ENCODE data around the gene MNT. TPM values are rescaled to one million over a fixed set of nuclear protein-coding genes. Genes with fewer than 3 reads are reported as not detected.

MNT gene
- total RNA-seq, 2 donors from 2014 or later, result 23.4 to 31.9 TPM

DNA sequence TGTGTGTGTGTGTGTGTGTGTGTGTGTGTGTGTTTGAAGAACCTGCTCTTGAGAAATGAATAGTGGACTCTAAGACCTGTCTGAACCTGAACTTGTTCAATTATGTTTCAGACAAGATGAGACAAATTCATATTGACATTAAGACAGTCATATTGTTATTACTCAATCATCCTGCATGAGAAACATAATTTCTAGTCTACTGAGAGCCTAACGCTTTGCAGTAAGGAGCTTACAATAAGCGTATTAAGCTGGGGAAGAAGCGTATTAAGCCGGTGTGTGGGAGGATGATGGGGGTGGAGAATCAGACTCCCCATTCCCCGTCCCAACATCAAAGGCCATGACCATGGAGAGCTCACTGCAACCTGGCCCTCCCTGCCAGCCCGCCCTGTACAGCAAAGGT is 22.4 kb upstream of the MNT start:
- H3K9me3 Mint-ChIP-seq, result no peaks in the 10 kb centered on the region
- H3K36me3 Mint-ChIP-seq, result no peaks in the 10 kb centered on the region
- no peak for DNase-seq (ENCODE audit: low spot score in 2 of 2)
- no peak for ATAC-seq
- H3K27ac Mint-ChIP-seq, result peak overlapping the region in 1 of 2 donors; percentile 65

DNA sequence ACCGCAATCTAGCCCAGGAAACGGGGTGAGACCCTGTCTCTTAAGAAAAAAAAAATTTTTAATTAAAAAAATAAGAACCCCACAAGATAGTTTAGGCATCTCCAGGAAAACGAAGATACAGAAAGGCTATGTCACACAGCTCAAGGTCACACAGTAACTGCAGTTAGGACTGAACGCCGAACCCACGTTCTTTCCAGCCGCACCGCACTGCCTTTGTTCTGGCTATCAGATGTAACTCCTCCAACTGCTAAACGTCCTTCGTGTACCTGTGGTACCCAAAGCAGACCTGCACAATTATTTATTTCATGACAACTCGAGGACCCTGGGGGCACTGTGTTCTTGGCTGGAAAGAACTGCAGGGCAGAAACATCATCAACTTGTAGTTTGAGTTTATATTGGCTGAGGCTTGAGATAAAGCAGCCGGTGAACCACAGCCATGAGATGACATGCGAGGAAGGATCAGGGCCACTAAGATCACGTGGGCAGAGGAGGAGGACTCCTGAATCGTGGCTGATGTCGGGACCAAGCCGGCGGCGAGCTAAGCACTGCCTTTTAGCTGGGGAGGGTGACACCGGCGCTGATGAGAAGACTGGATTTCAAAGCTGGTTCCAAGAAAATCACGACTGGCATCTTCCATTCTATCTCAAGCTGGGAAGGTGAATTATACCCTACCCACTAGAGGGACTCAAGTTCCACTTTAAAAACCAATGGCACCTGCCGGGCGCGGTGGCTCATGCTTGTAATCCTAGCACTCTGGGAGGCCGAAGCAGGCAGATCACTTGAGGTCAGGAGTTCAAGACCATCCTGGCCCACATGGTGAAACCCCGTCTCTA is 20.7 kb upstream of the MNT start:
- Mint-ChIP-seq H3K9me3 (no peaks in the 10 kb centered on the region), H3K27ac (peak overlapping the region in 1 of 2 donors; percentile 77), H3K36me3 (no peaks in the 10 kb centered on the region)
- DNase-seq (ENCODE audit: low spot score in 2 of 2) (peak in 1 of 2 donors; percentile 4), ATAC-seq (no peak)

DNA sequence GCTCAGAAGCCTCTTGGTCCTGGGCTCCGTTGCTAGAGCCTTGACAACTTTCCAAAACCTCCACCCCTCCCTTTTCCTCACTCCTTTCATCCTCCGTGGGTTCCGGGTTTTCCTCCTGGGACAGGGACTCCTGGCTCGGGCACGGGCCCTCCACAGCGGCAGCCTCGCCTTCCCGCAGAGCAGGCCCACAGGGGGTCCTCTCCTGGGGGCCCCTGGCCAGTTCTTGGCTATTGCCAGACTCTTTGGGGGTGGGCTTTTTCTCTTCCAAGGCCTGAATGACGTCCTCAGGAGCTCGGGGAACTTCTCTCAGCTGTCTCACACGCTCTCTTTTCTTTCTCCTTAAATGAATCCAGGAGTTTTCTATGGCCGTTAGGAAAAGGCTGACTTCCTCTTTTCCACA is 19.3 kb upstream of the MNT start:
- peak overlapping the region in 1 of 2 donors; percentile 55 for H3K27ac Mint-ChIP-seq
- ATAC-seq (no peak), DNase-seq (ENCODE audit: low spot score in 2 of 2) (peak in 1 of 2 donors; percentile 23)

DNA sequence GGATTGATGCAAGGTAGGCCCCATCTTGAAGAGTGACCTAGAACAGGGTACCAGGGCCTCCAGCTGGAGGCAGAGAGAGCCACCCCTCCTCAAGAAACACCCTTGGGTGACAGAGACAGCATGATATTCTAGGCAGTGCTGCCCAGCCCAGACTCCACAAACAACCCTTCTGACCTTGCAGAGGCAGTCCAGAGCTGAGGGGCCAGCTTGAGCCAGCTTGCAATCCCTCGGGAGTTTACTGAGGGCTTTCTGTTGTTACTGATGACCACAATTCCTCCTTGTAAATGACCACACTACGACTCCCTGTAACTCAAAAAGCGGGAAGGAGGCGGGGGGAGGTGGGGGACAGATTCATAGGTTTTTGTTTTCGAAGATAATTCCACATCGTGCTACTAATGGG is 18.6 kb upstream of the MNT start:
- ATAC-seq (no peak), DNase-seq (ENCODE audit: low spot score in 2 of 2) (peak in 1 of 2 donors; percentile 20)
- Mint-ChIP-seq H3K9me3 (no peaks in the 10 kb centered on the region), H3K36me3 (no peaks in the 10 kb centered on the region), H3K27ac (peak overlapping the region in 1 of 2 donors; percentile 55)

More for the DNA sequence above, 19.3 kb upstream of the MNT start:
- Mint-ChIP-seq H3K9me3 (no peaks in the 10 kb centered on the region), H3K36me3 (no peaks in the 10 kb centered on the region)

DNA sequence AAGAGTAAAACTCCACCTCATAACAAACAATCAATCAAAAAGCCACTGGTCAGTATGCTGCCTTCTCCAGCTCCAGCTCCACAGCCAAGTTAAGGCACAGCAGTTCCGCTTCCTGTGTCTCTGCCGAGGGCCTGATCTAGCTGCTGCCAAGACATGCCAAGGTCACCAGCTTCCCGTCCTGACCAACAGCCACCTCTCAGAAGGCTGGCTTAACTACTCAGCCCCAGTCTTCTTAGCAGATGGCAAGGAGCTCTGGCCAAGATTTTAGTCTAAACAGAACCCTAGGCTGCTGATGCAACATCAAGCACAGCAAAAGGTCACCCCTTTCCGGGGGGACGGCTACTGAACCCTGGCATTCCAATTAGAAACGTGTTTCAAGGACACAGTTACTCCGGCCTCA is 17.7 kb upstream of the MNT start:
- H3K36me3 Mint-ChIP-seq, result no peaks in the 10 kb centered on the region
- ATAC-seq, result no peak
- peak overlapping the region; percentile 37 to 92 for H3K27ac Mint-ChIP-seq
- no peaks in the 10 kb centered on the region for H3K9me3 Mint-ChIP-seq
- DNase-seq (ENCODE audit: low spot score in 2 of 2), result peak in 1 of 2 donors; percentile 35

DNA sequence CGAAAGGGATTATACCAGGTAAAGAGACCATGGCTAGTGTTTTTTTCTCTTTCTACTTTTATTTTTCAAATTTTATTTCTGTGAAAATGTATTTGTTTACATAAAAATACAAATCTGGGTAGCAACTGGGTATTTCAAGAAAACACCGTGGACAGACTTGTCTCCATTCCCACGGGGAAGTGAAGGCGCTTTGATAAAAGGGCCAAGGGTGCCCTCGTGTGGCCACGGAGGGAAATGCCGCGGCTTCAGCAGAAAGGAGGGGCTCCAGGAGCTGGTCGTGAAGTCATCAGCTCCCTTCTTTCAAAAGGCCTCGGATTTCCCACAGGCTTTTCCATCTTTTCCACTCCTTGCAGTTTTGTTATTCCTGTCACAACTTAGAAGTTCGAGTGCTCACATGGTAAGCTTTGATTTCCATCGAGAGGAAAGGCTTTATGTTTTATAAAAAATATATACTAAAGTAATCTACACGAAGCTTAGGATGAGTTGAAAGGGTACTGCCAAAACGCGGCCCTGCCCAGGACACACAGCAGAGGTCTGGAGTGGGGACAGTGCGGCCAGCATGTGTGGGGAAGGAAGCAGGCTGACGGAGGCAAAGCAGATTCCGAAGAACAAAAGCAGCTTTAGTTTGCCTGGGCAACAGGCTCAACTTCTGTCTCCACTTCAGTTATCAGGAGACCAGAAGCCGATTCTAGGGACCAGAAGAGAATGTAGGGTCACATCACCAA is 15.3 kb upstream of the MNT start:
- no peaks in the 10 kb centered on the region for H3K36me3 Mint-ChIP-seq
- DNase-seq (ENCODE audit: low spot score in 2 of 2) (peak; percentile 80 to 91), ATAC-seq (peak; percentile 80 to 82)
- peak overlapping the region in 1 of 2 donors; percentile 23 for H3K27ac Mint-ChIP-seq
- H3K9me3 Mint-ChIP-seq, result no peaks in the 10 kb centered on the region

DNA sequence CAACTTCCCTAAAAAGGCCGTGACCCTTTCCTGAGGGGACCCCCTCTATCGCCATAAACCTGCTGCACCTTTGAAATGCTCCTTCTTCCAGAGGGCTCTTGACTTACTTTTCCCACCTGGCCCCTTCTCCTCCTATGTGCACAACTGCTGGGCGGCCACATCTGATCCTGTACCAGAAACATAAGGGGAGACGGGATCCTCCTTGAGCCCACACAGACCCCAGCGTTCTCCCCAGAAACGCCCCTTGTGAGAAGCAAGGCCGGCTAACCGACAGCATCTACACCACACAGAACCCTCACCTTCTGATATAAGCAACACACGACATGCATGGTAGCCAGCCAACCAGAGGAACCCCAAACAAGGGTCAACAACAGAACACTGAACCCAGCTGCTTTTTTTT is 14.2 kb upstream of the MNT start:
- ATAC-seq (no peak), DNase-seq (ENCODE audit: low spot score in 2 of 2) (no peak)
- Mint-ChIP-seq H3K27ac (peak overlapping the region in 1 of 2 donors; percentile 2), H3K9me3 (no peaks in the 10 kb centered on the region), H3K36me3 (no peaks in the 10 kb centered on the region)

DNA sequence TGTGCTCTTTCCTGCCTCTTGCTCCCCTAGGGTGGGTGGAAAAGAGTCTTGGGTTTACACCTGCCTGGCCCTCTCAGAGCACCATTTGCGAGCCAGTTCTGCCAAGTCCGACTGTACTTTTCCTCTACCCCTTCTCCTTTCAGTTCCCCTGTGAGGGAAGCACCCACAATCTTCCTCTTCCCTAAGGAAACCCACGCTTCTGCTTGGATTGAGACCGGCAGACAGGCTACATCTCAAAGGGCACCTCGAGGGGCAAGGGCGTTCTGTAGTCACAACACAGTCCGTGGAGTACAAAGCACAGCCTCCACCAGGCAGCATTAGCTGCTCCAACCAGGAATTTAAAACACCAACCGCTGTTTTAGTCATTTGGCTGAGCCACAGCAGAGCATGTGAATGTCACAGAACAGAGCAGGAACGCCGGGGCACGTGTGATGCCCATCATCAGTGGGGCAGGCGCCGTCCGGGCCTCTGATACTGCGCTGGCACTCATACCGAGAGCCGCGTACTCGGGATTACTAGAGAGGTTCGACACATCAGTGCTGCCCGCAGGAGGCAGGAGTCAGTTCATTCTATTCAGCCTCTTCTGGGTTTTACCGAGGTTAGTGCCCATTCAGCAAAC is 13.7 kb upstream of the MNT start:
- DNase-seq (ENCODE audit: low spot score in 2 of 2) (no peak), ATAC-seq (no peak)
- no peaks in the 10 kb centered on the region for H3K36me3 Mint-ChIP-seq

DNA sequence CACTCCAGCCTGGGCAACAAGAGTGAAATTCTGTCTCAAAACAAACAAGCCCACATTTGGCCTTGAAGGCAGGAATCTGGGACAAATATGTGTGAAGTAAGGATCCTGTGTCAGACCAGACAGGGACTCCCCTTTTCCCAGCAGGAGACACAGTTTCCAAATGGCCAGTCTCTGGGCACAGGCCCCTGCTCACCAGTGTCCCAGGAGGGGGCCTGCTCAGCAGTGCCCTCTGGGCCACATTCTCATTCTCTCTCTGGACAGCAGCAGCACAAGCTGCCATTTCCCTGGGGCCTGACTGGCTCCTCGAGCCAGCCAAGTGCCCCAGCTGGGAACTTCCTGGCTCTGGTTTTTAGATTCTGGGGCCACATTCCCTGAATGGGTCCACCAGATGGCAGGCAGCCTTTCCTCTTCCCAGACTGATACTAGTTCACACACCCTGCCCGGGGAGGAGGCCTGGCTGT is 11.7 kb upstream of the MNT start:
- Mint-ChIP-seq H3K9me3 (no peaks in the 10 kb centered on the region), H3K36me3 (no peaks in the 10 kb centered on the region), H3K27ac (peak overlapping the region; percentile 9 to 32)
- DNase-seq (ENCODE audit: low spot score in 2 of 2) (no peak), ATAC-seq (no peak)

More for the DNA sequence above, 13.7 kb upstream of the MNT start:
- H3K27ac Mint-ChIP-seq, result no peak overlapping the region
- H3K9me3 Mint-ChIP-seq, result no peaks in the 10 kb centered on the region

DNA sequence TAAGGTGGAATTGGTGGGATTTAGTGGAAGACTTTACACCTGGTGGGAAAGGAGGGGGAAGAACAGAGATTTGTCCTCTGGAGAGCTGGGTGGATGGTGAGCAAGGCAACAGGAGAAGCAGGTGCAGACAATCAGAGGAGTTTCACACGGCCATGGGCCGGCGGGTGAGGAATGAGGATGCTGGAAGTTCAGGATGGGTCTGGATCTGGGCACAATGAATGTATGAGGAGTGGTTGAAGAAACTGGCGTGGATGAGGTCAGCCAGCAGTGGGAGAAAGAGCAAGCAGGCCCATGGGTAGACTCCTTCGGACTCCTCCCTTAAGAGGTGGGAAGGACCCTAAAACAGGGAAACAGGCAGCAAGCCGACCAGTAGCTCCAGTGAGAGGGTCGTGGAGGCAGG is 10.1 kb upstream of the MNT start:
- Mint-ChIP-seq H3K27ac (peak overlapping the region in 1 of 2 donors; percentile 83), H3K9me3 (no peaks in the 10 kb centered on the region), H3K36me3 (no peaks in the 10 kb centered on the region)
- no peak for DNase-seq (ENCODE audit: low spot score in 2 of 2)
- ATAC-seq, result no peak

DNA sequence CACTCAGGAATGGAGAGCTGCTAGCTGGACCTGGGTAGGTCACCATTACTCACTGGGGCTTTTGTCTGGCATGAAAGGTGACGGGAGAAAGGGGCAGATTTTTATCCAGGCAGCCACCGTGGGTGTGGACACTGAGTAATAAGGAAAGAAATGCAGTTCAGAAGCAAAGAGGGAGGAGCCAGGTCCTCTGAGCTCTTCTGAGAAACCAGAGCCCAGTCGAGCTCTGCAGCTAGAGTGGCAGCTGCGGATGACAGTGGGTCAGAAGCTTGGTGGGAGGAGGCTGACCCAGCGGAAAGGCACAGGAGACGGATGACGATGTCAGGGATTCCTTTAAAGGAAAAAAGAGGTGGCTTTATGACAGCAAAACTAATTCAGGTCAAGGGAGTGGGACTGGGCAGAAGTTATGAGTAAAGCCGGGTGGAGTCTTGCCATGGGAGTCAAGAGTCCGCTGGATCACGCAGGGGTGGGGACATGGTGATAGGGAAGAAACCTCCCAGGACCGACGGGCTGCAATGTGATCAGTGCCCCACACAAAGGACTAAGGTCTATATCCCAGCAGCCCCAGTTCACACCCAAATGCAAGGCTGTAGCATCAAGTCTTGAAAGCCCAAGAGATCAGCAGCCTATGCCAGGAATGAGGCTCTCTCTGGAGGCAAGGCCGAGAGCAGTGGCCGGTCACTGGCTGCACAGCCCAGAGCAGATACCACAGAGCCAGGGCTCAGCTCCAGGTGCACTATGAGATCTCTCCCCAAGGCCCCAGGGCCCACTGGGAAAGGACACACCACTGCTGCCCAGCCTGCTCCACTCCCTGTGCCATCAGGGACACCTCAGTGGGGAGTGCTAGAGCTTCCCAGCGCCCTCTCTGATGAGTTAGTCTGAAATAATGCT is 6.3 kb upstream of the MNT start:
- ATAC-seq, result peak; percentile 35 to 54
- H3K27ac Mint-ChIP-seq, result peak overlapping the region; percentile 67 to 88
- H3K36me3 Mint-ChIP-seq, result no peaks in the 10 kb centered on the region
- H3K9me3 Mint-ChIP-seq, result no peaks in the 10 kb centered on the region
- DNase-seq (ENCODE audit: low spot score in 2 of 2), result no peak

DNA sequence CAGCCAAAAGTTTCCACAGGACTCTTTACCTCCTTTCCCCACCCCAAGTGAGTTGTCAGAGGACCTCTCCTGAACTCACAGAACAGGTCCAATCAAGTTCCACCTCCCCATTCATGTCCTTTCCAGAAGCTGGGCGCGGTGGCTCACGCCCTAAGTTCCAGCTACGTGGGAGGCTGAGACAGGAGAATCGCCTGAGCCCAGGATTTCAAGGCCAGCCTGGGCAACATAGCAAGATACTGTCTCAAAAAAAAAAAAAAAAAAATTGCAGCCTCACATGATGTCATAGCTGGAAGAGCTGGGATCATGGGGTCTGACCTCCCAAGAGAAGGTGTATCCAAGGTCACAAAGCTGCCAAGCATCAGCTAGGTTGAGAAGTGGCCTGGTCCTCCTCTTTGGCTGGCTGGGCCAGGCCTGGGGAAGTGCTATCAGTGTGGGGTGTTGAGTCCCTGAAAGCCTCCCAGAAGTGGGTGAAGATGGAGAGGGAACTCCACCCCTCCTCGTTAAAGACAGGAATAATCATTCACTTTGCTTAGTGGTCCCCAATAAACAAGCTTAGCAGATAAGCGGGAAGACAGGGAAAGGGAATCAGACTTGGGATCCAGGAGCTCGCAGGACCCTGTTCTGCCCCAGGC is 5.5 kb upstream of the MNT start:
- ATAC-seq, result no peak
- peak overlapping the region; percentile 30 to 67 for H3K27ac Mint-ChIP-seq
- H3K9me3 Mint-ChIP-seq, result no peaks in the 10 kb centered on the region
- DNase-seq (ENCODE audit: low spot score in 2 of 2), result no peak
- no peaks in the 10 kb centered on the region for H3K36me3 Mint-ChIP-seq

DNA sequence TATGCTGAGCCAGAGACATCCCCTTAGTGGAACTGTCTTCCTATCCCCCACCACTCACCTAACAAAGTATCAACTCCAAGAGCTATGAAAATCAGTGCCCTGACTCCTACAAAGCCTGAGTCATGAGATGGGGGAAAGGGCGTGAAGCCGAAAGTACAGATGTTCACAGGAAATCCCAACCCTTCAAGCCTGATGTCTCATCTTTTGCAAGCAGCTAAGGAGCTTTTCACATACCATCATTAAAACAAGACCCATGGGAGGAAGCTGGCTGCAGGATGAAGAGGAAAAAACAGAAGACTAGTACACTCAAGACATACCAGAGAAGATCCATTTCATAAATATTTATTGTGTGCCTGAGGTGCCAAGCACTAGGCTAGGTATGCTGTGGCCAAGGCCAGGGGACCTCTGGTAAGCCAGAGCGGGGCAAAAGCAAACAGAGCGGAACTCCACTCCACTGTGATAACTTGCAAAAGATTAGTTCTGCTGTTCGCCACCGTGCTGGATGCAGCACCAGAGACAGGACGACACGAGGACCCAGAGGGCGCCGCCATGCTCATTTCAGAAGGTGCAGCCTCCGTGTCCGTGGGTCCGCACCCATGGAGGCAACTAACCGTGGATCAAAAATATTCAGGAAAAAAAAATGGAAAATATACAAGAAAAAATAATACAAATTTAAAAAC is 4.5 kb upstream of the MNT start:
- no peak for DNase-seq (ENCODE audit: low spot score in 2 of 2)
- no peaks in the 10 kb centered on the region for H3K36me3 Mint-ChIP-seq
- no peaks in the 10 kb centered on the region for H3K9me3 Mint-ChIP-seq
- ATAC-seq, result no peak
- peak overlapping the region; percentile 33 to 40 for H3K27ac Mint-ChIP-seq

DNA sequence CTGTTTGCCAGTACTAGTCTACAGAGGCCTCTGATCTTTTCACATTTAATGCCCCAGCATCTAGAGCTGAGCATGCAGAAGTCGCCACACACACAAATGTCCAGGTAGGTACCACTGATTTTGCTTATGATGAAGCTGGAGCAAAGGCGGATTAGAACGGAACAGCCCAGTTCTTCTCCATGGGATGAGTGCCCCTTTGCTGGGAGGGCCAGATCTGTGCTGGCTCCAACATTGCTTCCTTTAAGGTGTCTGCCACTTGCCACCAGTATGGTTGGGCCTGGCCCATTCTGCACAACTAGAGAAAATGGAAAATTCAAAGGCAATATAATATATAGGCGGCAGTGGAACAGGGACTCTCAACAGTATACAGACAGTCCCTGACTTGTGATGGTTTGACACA is 2.2 kb upstream of the MNT start:
- ATAC-seq, result no peak
- Mint-ChIP-seq H3K9me3 (no peaks in the 10 kb centered on the region), H3K36me3 (no peaks in the 10 kb centered on the region), H3K27ac (no peak overlapping the region)
- DNase-seq (ENCODE audit: low spot score in 2 of 2), result no peak

DNA sequence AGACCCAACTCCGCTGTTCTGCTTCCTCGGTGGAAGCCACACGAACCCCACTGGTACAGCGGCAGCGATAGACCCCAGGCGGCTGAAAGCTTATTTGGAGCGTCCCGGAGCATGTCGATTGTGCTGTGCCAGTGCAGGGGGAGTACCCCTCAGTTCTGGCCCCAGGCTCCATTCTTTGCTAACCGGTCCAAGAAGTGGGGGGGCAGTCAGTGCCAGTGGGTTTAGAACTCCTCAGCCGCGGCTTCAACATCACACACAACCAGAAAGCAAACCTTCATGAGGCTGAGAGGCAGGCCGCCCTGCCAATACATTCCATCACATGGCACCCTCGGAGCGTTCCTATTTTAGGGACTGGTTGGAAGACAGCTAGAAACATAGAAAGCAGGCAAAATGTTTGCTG is 1.7 kb upstream of the MNT start:
- Mint-ChIP-seq H3K9me3 (no peaks in the 10 kb centered on the region), H3K36me3 (no peaks in the 10 kb centered on the region), H3K27ac (peak overlapping the region; percentile 79 to 94)
- ATAC-seq (no peak), DNase-seq (ENCODE audit: low spot score in 2 of 2) (no peak)
